KBM-7 (cell line): ENCODE results near the gene KCNC4.
A peak's percentile ranks its signal among the peaks of the same experiment; 100 is the strongest.

Source experiments
- DNase-seq: peaks from one replicate; pipeline ENCODE4 v3.0.0-alpha.2; 2015
- in situ Hi-C: fragments of 300-500 bp; cut with MboI; formaldehyde crosslinking; loops from 2 replicates; pipeline ENCODE4 v1.14.3; 2020; ENCODE audit warnings: low sequenced_read_pairs, low pct_unique_long_range_greater_than_20kb, mixed read lengths

Gene KCNC4

GRCh38 chr1:110186558-110186957 is 23.6 kb upstream of the KCNC4 start:
- in situ Hi-C loops: loop anchor here (25.0 kb wide), 1 partner anchor 276 kb away; the partner anchor contains the start of gene PROK1
- DNase-seq: no peak

GRCh38 chr1:110187139-110187890 is 22.8 kb upstream of the KCNC4 start:
- no peak for DNase-seq
- in situ Hi-C loops: loop anchor here (25.0 kb wide), 1 partner anchor 275 kb away; the partner anchor contains the start of gene PROK1

GRCh38 chr1:110188035-110188618 is 22.0 kb upstream of the KCNC4 start:
- no peak for DNase-seq
- in situ Hi-C loops: loop anchor here (25.0 kb wide), 1 partner anchor 274 kb away; the partner anchor contains the start of gene PROK1

GRCh38 chr1:110189181-110189580 is 20.9 kb upstream of the KCNC4 start:
- in situ Hi-C loops: loop anchor here (25.0 kb wide), 1 partner anchor 273 kb away; the partner anchor contains the start of gene PROK1
- DNase-seq: no peak

- DNase-seq: no peak
- in situ Hi-C loops: loop anchor here (25.0 kb wide), 1 partner anchor 272 kb away; the partner anchor contains the start of gene PROK1
These were observed 19.7 kb upstream of the KCNC4 start for GRCh38 chr1:110190282-110190929.

DNA sequence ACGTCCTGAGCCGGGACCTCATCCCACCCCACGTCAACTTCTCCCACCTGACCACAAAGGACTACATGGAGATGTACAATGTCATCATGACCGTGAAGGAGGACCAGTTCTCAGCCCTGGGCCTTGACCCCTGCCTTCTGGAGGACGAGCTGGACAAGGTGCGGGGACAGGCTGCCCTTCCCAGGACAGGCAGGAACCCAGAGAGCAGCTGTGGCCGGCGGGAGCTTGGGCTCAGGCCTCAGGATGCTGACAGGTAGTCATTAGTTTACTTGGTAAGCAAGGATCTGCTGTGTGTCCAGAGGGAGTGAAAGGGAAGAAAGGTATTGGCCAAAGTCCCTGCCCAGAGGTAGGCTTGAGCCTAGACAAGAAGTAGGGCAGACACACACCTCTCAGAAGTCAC is 17.6 kb upstream of the KCNC4 start:
- in situ Hi-C loops: loop anchor here (25.0 kb wide), 1 partner anchor 270 kb away; the partner anchor contains the start of gene PROK1
- no peak for DNase-seq

DNA sequence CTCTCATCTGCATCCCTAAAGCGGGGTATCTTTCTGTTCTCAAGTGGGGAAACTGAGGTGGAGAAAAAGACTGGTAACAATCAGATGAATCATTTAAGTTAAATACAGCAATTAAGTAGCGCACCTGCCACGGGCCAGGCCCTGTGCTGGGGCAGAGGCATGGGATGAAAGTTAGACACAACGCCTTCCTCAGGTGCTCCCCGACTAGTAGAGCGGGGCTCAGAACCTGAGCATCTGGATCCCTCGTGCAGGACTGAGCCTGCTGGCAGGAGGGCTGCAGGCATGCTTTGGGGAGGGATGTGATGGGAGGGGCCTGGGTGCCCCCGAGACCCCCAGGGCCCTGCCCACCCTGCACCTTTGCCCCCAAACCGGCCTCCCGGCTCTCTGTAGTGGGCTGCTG is 14.9 kb upstream of the KCNC4 start:
- in situ Hi-C loops: loop anchor here (25.0 kb wide), 1 partner anchor 267 kb away; the partner anchor contains the start of gene PROK1

GRCh38 chr1:110196917-110197765 is 13.0 kb upstream of the KCNC4 start:
- peak; percentile 58 for DNase-seq
- in situ Hi-C loops: loop anchor here (25.0 kb wide), 1 partner anchor 265 kb away; the partner anchor contains the start of gene PROK1

More for the DNA sequence above, 14.9 kb upstream of the KCNC4 start:
- DNase-seq: no peak

GRCh38 chr1:110197905-110198629 is 12.0 kb upstream of the KCNC4 start:
- in situ Hi-C loops: loop anchor here (25.0 kb wide), 1 partner anchor 264 kb away; the partner anchor contains the start of gene PROK1

DNA sequence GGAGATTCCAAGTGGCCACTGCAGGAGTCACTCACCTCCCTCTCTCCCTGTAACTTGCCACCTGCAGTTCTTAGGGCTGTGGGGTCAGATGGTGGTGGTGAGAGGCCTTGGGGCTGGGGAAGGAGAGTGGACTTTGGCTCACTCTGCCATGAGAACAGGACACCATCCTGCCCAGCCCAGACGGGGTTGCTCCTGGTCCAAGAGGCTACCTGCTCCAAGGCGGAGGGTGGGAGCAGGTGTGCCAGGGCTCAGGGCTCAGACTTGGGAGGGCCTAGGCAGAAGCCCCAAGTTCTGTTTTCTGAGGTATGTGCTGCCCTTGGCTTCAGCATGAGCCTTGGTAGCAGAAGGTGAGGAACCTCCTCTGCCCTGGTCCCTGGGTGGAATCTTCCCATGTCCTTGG is 11.4 kb upstream of the KCNC4 start:
- in situ Hi-C loops: loop anchor here (25.0 kb wide), 1 partner anchor 264 kb away; the partner anchor contains the start of gene PROK1
- no peak for DNase-seq

More at GRCh38 chr1:110197905-110198629, 12.0 kb upstream of the KCNC4 start:
- DNase-seq: no peak

DNA sequence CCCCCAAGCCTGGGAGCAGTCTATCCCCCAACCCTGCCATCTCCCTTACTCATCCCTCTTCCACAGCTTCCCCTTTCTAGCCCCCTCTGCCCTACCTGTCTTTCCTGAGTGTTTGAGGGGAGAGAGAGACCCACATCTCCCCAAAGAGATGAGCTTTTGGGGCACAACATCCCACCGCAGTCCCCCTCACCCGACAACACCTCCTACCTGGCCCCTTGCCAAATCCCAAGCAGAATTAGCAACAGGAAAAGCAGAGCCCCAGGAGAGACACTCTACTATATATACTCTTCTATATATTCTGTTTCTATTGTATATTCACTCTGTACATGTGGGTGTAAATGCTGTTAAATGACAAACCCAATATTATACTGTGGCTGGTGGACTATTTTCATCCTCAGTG is 9.9 kb upstream of the KCNC4 start:
- in situ Hi-C loops: loop anchor here (25.0 kb wide), 1 partner anchor 112 kb away; no protein-coding TSS in a partner anchor
- no peak for DNase-seq

DNA sequence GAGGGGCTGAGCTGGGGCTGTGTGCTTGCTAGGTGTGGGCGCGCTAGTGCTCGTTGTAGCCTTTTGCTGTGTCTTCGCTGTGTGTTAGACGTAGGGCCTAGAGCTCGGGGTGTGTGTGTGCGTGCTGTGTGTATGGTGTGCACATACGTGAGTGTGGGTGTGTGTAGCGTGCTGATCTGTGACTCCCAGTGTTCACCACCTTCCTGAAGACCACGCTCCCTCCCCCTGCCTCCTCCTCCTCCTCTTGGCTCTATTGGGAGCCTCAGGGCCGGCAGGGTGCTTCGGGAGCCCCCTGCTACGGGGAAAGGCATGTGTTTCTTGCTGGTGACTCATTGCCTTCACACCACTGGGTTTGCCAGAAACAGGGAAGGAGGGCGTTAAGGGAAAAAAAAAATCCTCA is 9.4 kb upstream of the KCNC4 start:
- in situ Hi-C loops: loop anchor here (25.0 kb wide), 1 partner anchor 112 kb away; no protein-coding TSS in a partner anchor
- no peak for DNase-seq

DNA sequence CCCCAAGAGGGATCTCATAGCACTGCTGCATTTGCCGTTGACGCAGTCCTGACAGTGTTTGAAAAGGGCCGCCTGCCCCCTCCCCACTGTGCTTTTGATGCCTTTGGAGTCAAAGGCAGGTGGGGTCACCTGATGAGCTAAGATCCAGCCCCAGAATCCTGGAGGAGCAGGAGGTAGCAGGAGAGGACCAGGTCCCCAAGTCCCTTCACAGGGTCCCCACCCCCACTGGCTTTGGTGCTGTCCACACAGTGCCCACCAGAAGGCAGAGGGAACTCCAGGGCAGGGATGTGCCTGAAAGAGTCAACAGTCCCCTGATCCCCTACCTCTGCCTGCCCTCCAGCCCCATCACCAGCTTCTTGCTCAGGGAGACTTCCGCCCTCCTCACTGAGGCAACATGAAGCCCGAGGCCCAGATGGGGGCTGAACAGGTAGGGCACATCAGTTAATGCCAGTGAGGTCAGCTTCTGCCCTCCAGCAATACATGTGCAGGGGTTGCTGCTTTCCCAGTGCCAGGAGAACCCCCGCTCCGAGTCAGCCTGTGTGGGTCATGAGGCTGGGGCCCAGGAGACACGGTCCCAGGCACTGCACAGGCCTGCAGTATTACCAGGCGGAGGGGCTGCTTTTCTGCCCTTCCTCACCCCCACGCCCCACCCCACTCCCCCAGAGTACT is 8.8 kb upstream of the KCNC4 start:
- in situ Hi-C loops: loop anchor here (25.0 kb wide), 1 partner anchor 111 kb away; no protein-coding TSS in a partner anchor
- no peak for DNase-seq

GRCh38 chr1:110203021-110203661 is 7.0 kb upstream of the KCNC4 start:
- DNase-seq: peak; percentile 86
- in situ Hi-C loops: loop anchor here (25.0 kb wide), 1 partner anchor 109 kb away; no protein-coding TSS in a partner anchor

- DNase-seq: no peak
- in situ Hi-C loops: loop anchor here (25.0 kb wide), 1 partner anchor 107 kb away; no protein-coding TSS in a partner anchor
These were observed 5.0 kb upstream of the KCNC4 start for GRCh38 chr1:110205156-110205555.

GRCh38 chr1:110205591-110206155 is 4.4 kb upstream of the KCNC4 start:
- no peak for DNase-seq
- in situ Hi-C loops: loop anchor here (25.0 kb wide), 1 partner anchor 107 kb away; no protein-coding TSS in a partner anchor
